Cardiac muscle cell (in vitro differentiated cells and primary cell): ENCODE results near the gene ARRDC2. TPM values are rescaled to one million over a fixed set of nuclear protein-coding genes. Genes with fewer than 3 reads are reported as not detected.

Experiments
- DNase-seq, 2 donors: peaks; one replicate each; pipeline versions ENCODE4 v3.0.0 to v3.0.0-alpha.2; 2010 to 2017; ENCODE audit warnings: low read depth in 1 of 2, low spot score in 1 of 2
- H3K27ac ChIP-seq: fragments of 200-600 bp; sonication (generic); 2 replicates; pipeline ENCODE4 v1.5.1; 2016
- H3K27me3 ChIP-seq: fragments of 200-600 bp; sonication (generic); 2 replicates; pipeline ENCODE4 v1.6.0; 2016; ENCODE audit warnings: control low read depth
- H3K36me3 ChIP-seq: fragments of 200-600 bp; sonication (generic); 2 replicates; pipeline ENCODE4 v1.5.1; 2016; ENCODE audit warnings: control low read depth
- H3K4me1 ChIP-seq: fragments of 200-600 bp; sonication (generic); 2 replicates; pipeline ENCODE4 v1.8.1; 2017; ENCODE audit warnings: low read depth, mild to moderate bottlenecking, mixed run types
- H3K4me3 ChIP-seq: fragments of 200-600 bp; sonication (generic); 2 replicates; pipeline ENCODE4 v1.5.1; 2016; ENCODE audit warnings: mild to moderate bottlenecking
- H3K9me3 ChIP-seq: fragments of 200-600 bp; sonication (generic); 2 replicates; pipeline ENCODE4 v1.5.1; 2017; ENCODE audit warnings: low read depth, mild to moderate bottlenecking, control low read depth
- CTCF ChIP-seq: IDR thresholded peaks from 2 replicates; pipeline ENCODE4 v1.5.1; 2012; ENCODE audit warnings: low read depth, mild to moderate bottlenecking, low read length
- polyA plus RNA-seq: library from polyadenylated mRNA; unstranded; fragments of >200 nt; fragmentation: Nextera tagmentation; extraction: Ambion mirVana; gene quantifications from 2 replicates; pipeline ENCODE4 v1.2.1, GENCODE V29; 2016
- total RNA-seq: library from RNA; depleted of rRNA; stranded (reverse); fragments of >200 nt; gene quantifications from 2 replicates; pipeline ENCODE4 v1.2.3, GENCODE V29; 2016

ARRDC2 gene
- total and polyA plus RNA-seq, 2 experiments from 2014 or later = 6.8 to 16.1 TPM

GRCh38 chr19:18008814-18009213 is 844 bp downstream of the ARRDC2 start:
- peaks cover 7% of the 10 kb centered on the region for H3K4me1 ChIP-seq
- no peaks in the 10 kb centered on the region for H3K9me3 ChIP-seq
- DNase-seq = no peak
- H3K36me3 ChIP-seq = no peaks in the 10 kb centered on the region
- no peaks in the 10 kb centered on the region for H3K27me3 ChIP-seq
- TF ChIP-seq CTCF = no peak
- H3K27ac ChIP-seq = no peak overlapping the region
- no peak overlapping the region for H3K4me3 ChIP-seq

GRCh38 chr19:18009412-18010066 is 1.6 kb downstream of the ARRDC2 start:
- Histone ChIP-seq H3K36me3 (no peaks in the 10 kb centered on the region), H3K9me3 (no peaks in the 10 kb centered on the region), H3K27me3 (no peaks in the 10 kb centered on the region), H3K27ac (no peak overlapping the region), H3K4me3 (no peak overlapping the region), H3K4me1 (peaks cover 9% of the 10 kb centered on the region)
- no peak for TF ChIP-seq CTCF
- no peak for DNase-seq

- no peak for DNase-seq
- Histone ChIP-seq H3K36me3 (no peaks in the 10 kb centered on the region), H3K27ac (no peak overlapping the region), H3K9me3 (no peaks in the 10 kb centered on the region), H3K4me1 (peaks cover 9% of the 10 kb centered on the region), H3K4me3 (no peak overlapping the region), H3K27me3 (no peaks in the 10 kb centered on the region)
- no peak for TF ChIP-seq CTCF
Measured at GRCh38 chr19:18010149-18010548, 2.2 kb downstream of the ARRDC2 start.

- DNase-seq = peak in 1 of 2 donors; percentile 29
- H3K27ac ChIP-seq = peak overlapping the region; percentile 85
Measured at GRCh38 chr19:18013210-18014111, 5.5 kb downstream of the ARRDC2 start.

DNA sequence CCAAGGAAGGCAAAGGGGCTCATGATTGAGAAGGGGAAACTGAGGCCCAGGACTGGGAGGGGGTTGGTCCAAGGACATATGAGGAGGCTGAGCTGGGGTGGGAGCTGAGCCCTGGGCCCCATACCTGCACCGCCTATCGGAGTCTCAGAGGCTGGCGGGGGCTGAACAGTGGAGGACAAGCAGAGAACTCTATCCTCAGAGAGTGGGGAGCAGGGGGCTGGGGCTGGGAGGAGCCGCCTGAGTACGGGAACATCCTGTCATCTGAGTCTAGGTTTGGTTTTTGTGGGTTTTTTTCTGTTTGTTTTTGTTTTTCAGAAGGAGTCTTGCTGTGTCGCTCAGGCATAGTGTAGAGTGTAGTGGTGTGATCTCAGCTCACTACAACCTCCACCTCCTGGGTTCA is 6.2 kb downstream of the ARRDC2 start:
- H3K27ac ChIP-seq = peak overlapping the region; percentile 85
- H3K27me3 ChIP-seq = no peaks in the 10 kb centered on the region
- DNase-seq = no peak
- peaks cover 9% of the 10 kb centered on the region for H3K4me1 ChIP-seq
- H3K4me3 ChIP-seq = no peak overlapping the region
- TF ChIP-seq CTCF = no peak
- H3K9me3 ChIP-seq = no peaks in the 10 kb centered on the region
- no peaks in the 10 kb centered on the region for H3K36me3 ChIP-seq

More at GRCh38 chr19:18013210-18014111, 5.5 kb downstream of the ARRDC2 start:
- no peak for TF ChIP-seq CTCF
- H3K36me3 ChIP-seq = no peaks in the 10 kb centered on the region
- H3K4me1 ChIP-seq = peaks cover 9% of the 10 kb centered on the region
- H3K9me3 ChIP-seq = no peaks in the 10 kb centered on the region
- H3K27me3 ChIP-seq = no peaks in the 10 kb centered on the region
- H3K4me3 ChIP-seq = no peak overlapping the region
